GM21515 (cell line): ENCODE data around the gene HYAL2.
A peak's percentile ranks its signal among the peaks of the same experiment; 100 is the strongest.
"Not testable (repeated sequence)": the region's sequence is repeated elsewhere in the genome, so short reads cannot be mapped to it uniquely, and the experiment has no call there.

Source experiments
- ATAC-seq: cut with Tn5 transposase; IDR thresholded peaks from one replicate; pipeline ENCODE4 v1.9.1; 2021; ENCODE audit not compliant: unreplicated experiment

HYAL2 gene

GRCh38 chr3:50292159-50293078 lies 30.1 kb downstream of the HYAL2 start, which contains the start of gene IFRD2:
IFRD2 (minus strand) TSS chr3:50292429; CDS start chr3:50292274, 155 bp downstream.
- peak; percentile 90 for ATAC-seq

GRCh38 chr3:50290161-50290641 lies 32.3 kb downstream of the HYAL2 start:
- no peak for ATAC-seq

GRCh38 chr3:50289130-50289529 lies 33.4 kb downstream of the HYAL2 start:
- no peak for ATAC-seq

GRCh38 chr3:50288387-50289007 lies 34.0 kb downstream of the HYAL2 start:
- no peak for ATAC-seq

- ATAC-seq = no peak
These were observed 35.3 kb downstream of the HYAL2 start for GRCh38 chr3:50287262-50287661.

DNA sequence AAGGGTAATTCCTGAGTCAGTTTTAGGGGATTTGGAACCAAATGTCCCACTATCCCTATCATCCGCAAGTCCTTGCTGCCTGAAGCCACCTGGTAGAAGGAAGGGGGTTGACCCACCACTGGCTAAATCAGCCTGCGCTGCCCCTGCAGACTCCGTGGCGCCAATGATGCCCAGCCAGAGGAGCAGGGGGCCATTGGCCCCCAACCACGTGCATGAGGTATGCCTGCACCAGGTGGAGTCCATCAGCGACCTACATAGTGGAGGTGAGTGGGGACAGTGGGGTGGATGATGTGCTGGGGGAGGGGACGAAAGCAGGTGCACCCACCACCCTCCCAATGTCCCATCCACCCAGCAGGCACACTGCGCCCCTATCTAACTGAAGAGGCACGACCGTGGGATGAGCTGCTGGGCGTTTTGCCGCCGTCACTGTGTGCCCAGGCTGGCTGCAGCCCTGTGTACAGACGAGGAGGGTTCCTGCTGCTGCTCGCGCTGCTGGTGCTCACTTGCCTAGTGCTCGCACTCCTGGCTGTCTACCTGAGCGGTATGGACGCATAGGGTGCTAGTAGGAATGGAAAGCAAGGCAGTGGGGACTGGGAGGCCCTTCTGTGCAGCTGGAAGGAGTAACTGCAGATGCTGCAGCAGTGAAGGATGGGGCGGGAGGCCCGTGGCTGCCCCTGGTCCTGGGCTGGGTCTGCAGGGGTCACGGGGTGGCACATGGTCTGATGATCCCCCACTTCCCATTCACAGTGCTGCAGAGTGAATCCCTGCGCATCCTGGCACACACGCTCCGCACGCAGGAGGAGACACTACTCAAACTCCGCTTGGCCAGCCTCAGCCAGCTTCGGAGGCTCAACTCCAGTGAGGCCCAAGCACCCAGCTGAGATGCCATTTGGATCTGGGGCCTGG lies 36.0 kb downstream of the HYAL2 start:
- no peak for ATAC-seq

DNA sequence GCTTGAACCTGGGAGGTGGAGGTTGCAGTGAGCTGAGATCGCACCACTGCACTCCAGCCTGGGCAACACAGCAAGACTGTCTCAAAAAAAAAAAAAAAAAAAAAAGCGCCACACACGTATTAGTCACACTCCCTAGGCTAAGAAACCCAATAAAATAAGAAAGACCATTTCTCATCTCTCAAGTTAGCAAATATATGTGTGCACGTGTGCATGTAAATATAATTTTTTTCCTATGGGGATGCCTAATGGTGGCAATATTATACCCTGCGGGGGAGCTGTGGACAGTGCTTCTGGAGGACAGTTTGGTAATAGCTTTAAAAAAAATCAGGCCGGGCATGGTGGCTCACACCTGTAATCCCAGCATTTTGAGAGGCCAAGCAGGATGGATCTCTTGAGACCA lies 38.4 kb downstream of the HYAL2 start:
- ATAC-seq = not testable (repeated sequence)

DNA sequence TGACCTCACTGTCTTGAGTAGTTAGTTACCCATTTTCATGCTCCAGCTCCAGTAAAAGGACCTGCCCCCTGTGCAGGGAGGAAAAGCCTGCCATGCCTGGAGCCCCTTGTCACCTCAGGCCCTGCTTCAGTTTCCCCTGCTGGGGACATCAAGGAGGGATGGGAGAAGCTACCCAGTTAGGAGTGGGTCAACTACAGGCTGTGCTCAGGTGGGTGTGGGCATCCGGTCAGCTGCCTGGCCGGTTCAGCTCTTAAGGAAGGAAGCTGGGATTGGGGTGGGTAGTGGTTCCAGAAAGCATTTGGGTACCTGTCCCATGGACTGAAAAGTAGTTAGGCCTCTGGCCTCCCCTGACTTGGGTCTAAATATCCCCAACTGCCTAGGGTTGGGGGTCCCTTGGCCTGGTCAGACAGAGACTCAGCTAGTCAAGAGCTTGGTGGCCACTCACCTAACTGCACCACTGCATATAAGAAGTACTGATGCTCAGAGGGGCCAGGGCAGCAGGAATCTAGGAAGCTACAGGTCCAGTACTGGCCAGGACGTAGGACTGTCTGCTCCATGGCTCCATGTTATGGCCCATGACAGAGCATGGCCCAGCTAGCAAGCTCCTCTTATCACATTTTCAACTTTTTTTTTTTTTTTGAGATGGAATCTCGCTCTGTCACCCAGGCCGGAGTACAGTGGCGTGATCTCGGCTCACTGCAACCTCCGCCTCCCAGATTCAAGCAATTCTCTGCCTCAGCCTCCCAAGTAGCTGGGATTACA lies 43.1 kb downstream of the HYAL2 start:
- ATAC-seq = no peak

DNA sequence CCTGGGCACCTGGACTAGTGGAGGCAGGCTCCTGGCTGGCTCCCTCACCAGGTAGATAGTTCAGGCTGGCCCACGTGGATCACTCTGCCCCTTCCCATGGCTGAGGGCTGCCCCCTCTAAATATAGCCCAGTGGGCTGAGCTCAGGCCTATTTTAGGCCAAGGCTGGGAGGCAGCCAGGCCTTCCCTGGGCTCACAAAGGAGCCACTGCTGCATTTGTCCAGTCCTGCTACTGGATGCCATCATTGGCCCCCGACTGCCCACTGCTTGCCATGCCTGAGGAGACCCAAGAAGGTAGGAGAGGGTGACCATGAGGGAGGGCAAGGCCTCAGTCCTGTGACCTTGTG lies 43.7 kb downstream of the HYAL2 start, which contains the start of gene LSMEM2:
TSS of gene LSMEM2 (plus strand) at position 208 of the 345 bp plus-strand sequence. CDS start at position 235, 27 bp downstream.
- no peak for ATAC-seq

- ATAC-seq = no peak
These were observed 44.2 kb downstream of the HYAL2 start for GRCh38 chr3:50278123-50278879.

DNA sequence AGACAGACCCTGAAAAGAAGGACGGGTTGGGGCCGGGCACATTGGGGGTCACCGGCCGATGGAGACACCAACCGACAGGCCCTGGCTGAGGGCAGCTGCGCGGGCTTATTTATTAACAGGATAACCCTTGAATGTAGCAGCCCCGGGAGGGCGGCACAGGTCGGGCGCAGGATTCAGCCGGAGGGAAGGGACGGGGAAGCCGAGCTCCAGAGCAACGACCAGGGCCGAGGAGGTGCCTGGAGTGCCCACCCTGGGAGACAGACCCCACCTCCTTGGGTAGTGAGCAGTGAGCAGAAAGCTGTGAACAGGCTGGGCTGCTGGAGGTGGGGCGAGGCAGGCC lies 45.8 kb downstream of the HYAL2 start:
- ATAC-seq = no peak

- no peak for ATAC-seq
These were observed 46.4 kb downstream of the HYAL2 start for GRCh38 chr3:50275996-50276761.

GRCh38 chr3:50275141-50275995 lies 47.2 kb downstream of the HYAL2 start:
- ATAC-seq = no peak

DNA sequence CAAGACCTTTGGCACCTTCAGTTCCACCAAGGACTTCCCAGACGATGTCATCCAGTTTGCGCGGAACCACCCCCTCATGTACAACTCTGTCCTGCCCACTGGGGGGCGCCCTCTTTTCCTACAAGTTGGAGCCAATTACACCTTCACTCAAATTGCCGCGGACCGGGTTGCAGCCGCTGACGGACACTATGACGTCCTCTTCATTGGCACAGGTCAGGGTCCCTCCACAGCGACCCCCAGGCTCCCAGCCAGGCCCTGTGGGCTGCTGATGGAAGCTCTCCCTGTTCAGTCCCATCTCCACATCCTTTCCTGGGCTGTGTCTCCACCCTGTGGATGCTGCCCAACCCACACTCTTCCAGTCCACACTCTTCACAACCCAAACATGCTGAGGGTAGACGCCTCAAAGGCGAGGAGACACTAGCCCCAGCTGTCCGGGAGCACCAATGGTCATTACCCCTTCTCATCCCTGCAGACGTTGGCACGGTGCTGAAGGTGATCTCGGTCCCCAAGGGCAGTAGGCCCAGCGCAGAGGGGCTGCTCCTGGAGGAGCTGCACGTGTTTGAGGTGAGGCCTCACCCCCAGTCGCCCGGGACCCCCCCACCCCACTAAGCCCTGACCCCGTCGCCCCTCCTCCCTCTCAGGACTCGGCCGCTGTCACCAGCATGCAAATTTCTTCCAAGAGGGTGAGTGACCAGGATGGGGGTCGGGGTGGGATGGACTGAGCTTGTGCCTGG lies 48.0 kb downstream of the HYAL2 start:
- ATAC-seq = no peak

DNA sequence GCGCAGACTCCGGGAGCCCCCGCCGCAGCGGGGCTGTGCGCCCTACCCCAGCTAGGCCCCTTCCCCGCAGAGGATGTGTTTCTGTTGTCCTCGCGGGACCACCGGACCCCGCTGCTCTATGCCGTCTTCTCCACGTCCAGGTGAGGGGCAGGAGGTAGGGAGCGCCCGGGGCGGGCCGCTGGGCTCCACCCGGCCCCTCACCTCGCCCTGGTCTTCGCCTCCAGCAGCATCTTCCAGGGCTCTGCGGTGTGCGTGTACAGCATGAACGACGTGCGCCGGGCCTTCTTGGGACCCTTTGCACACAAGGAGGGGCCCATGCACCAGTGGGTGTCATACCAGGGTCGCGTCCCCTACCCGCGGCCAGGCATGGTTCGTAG lies 48.9 kb downstream of the HYAL2 start:
- ATAC-seq = no peak

DNA sequence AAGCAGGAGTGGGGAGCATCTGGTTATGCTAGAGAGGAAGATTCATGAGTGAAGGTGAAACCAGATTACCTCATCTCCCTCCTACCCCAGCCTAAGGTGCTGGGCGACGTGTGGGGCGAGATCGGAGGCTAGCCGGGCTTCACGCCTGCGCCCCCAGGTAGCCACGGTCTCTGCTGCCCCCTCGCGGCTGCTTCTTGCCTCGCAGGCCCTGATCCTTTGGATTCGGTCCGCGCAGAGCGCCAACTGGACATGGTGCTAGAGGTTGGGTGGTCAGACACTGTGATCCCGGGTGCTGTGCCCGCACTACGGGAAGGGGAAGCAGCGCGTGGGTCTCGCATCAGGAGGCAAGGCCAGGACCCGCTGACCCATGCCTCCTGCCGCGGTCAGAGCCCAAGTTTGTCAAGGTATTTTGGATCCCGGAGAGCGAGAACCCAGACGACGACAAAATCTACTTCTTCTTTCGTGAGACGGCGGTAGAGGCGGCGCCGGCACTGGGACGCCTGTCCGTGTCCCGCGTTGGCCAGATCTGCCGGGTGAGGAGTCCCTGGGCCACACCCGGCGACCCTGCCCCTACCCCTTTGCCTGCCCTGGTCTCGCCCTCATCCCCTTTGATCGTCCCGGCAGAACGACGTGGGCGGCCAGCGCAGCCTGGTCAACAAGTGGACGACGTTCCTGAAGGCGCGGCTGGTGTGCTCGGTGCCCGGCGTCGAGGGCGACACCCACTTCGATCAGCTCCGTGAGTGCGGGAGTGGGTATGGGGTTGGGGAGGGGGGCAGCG lies 49.4 kb downstream of the HYAL2 start:
- ATAC-seq = peak; percentile 74

GRCh38 chr3:50272538-50272910 lies 50.0 kb downstream of the HYAL2 start:
- ATAC-seq = not testable (repeated sequence)
